Measurements from ENCODE around the gene AMDHD2. TPM values are rescaled to one million over a fixed set of nuclear protein-coding genes. Genes with fewer than 3 reads are reported as not detected.

AMDHD2 gene
- total and polyA plus RNA-seq, 2 experiments from 2014 or later = 30.2 to 39.2 TPM

- no peaks in the 10 kb centered on the region for H3K27me3 ChIP-seq
- H3K9me3 ChIP-seq (ENCODE audit: low read depth) = no peaks in the 10 kb centered on the region
- H3K36me3 ChIP-seq = no peaks in the 10 kb centered on the region
- H3K4me1 ChIP-seq (ENCODE audit: low read depth) = peaks cover 26% of the 10 kb centered on the region
- H3K4me3 ChIP-seq = no peak overlapping the region
- TF ChIP-seq CTCF (IDR thresholded peaks at IDR 0.05; ENCODE audit: low read depth, low read length) = no peak
- no peak overlapping the region for H3K27ac ChIP-seq
- no peak for DNase-seq (ENCODE audit: low read depth in 1 of 2, low spot score in 1 of 2)
Measured at GRCh38 chr16:2516391-2517240, 3.6 kb upstream of the AMDHD2 start.

GRCh38 chr16:2517954-2518605, 2.1 kb upstream of the AMDHD2 start:
- Histone ChIP-seq H3K27me3 (no peaks in the 10 kb centered on the region), H3K4me3 (no peak overlapping the region), H3K36me3 (no peaks in the 10 kb centered on the region), H3K27ac (no peak overlapping the region), H3K9me3 (ENCODE audit: low read depth) (no peaks in the 10 kb centered on the region), H3K4me1 (ENCODE audit: low read depth) (peaks cover 11% of the 10 kb centered on the region)
- no peak for DNase-seq (ENCODE audit: low read depth in 1 of 2, low spot score in 1 of 2)
- no peak for TF ChIP-seq CTCF (IDR thresholded peaks at IDR 0.05; ENCODE audit: low read depth, low read length)

- H3K4me3 ChIP-seq = no peak overlapping the region
- H3K9me3 ChIP-seq (ENCODE audit: low read depth) = no peaks in the 10 kb centered on the region
- H3K27ac ChIP-seq = peak overlapping the region; percentile 85
- no peak for DNase-seq (ENCODE audit: low read depth in 1 of 2, low spot score in 1 of 2)
- peaks cover 10% of the 10 kb centered on the region for H3K4me1 ChIP-seq (ENCODE audit: low read depth)
- no peaks in the 10 kb centered on the region for H3K27me3 ChIP-seq
- peaks cover 2% of the 10 kb centered on the region for H3K36me3 ChIP-seq
- no peak for TF ChIP-seq CTCF (IDR thresholded peaks at IDR 0.05; ENCODE audit: low read depth, low read length)
Measured at GRCh38 chr16:2518823-2519710, 1.1 kb upstream of the AMDHD2 start.

- peak overlapping the region; percentile 63 for H3K4me3 ChIP-seq
- H3K27ac ChIP-seq = peak overlapping the region; percentile 85
- peaks cover 10% of the 10 kb centered on the region for H3K4me1 ChIP-seq (ENCODE audit: low read depth)
- H3K36me3 ChIP-seq = peaks cover 8% of the 10 kb centered on the region
- no peak for TF ChIP-seq CTCF (IDR thresholded peaks at IDR 0.05; ENCODE audit: low read depth, low read length)
- no peaks in the 10 kb centered on the region for H3K27me3 ChIP-seq
- no peaks in the 10 kb centered on the region for H3K9me3 ChIP-seq (ENCODE audit: low read depth)
- DNase-seq (ENCODE audit: low read depth in 1 of 2, low spot score in 1 of 2) = no peak
Measured at GRCh38 chr16:2519711-2520080, 475 bp upstream of the AMDHD2 start.

GRCh38 chr16:2520784-2521531, 787 bp downstream of the AMDHD2 start:
- Histone ChIP-seq H3K36me3 (peaks cover 8% of the 10 kb centered on the region), H3K27me3 (no peaks in the 10 kb centered on the region), H3K4me3 (peak overlapping the region; percentile 63), H3K9me3 (ENCODE audit: low read depth) (no peaks in the 10 kb centered on the region), H3K27ac (peak overlapping the region; percentile 85), H3K4me1 (ENCODE audit: low read depth) (peaks cover 3% of the 10 kb centered on the region)
- no peak for DNase-seq (ENCODE audit: low read depth in 1 of 2, low spot score in 1 of 2)
- TF ChIP-seq CTCF (IDR thresholded peaks at IDR 0.05; ENCODE audit: low read depth, low read length) = no peak
